ENCODE measurements around the gene NUDT14. TPM values are rescaled to one million over a fixed set of nuclear protein-coding genes. Genes with fewer than 3 reads are reported as not detected.
A peak's percentile ranks its signal among the peaks of the same experiment; 100 is the strongest.

NUDT14 gene
- total RNA-seq = 68.4 to 75.0 TPM (median 71.3 TPM) in 3 replicates

DNA sequence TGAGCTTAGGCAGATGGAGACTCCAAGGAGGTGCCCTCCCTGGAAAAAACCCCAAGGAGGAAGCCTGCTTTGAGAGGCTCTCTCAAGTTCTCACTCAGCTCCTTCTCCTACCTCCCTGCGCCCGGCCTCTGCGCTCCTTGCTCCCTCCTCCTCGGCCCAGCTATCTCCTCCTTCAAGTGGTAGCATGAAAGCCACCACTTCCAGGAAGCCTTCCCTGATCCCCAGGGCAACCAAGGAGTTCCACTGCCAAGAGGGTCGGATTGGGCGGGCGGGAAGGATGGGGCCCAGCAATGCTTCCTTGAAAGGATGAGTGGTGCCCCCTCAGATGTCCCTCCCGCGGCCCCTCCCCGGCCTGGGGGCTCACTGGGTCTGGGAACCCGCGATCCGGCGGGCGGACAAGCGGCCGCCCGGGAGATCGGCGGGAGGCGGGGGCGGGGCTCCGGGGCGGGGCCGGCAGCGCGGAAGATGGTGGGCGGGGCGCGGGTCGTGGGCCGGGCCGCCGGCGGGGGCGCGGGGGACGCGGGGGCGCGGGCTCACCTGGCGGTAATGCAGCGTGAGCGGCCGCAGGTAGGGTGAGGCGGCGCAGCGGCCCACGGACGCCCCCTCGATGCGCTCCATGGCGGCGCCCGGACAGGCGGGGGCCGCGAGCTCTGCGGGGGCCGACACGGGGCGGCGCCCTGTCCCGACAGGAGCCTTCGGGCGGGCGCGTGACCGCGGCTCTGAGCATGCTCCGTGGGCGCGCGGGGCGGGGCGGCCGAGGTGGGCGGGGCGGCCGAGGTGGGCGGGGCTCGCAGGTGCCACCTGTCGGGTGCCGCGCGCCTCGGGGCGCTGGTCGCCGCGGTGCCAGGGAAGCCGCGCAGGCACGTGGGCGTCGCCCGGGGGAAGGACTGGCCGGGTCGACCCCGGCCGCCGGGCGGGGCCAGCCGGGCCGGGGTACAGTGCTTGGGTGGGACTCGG, at the start of gene NUDT14:
Gene NUDT14, minus strand, starts transcription at position 721 of the 957 bp plus-strand sequence. Its CDS starts 103 bp downstream, at position 618.
- TF ChIP-seq, protein P1, sequence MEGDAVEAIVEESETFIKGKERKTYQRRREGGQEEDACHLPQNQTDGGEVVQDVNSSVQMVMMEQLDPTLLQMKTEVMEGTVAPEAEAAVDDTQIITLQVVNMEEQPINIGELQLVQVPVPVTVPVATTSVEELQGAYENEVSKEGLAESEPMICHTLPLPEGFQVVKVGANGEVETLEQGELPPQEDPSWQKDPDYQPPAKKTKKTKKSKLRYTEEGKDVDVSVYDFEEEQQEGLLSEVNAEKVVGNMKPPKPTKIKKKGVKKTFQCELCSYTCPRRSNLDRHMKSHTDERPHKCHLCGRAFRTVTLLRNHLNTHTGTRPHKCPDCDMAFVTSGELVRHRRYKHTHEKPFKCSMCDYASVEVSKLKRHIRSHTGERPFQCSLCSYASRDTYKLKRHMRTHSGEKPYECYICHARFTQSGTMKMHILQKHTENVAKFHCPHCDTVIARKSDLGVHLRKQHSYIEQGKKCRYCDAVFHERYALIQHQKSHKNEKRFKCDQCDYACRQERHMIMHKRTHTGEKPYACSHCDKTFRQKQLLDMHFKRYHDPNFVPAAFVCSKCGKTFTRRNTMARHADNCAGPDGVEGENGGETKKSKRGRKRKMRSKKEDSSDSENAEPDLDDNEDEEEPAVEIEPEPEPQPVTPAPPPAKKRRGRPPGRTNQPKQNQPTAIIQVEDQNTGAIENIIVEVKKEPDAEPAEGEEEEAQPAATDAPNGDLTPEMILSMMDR (IDR thresholded peaks at IDR 0.05; ENCODE audit: unreplicated experiment) = no peak
- Mint-ChIP-seq H3K4me3 (peak within 1 kb of the TSS; percentile 69), H3K27ac (no peak within 1 kb of the TSS), H3K27me3 (ENCODE audit: low read depth) (no peaks in the 10 kb centered on the region), H3K4me1 (no peaks in the 10 kb centered on the region), H3K36me3 (no peaks in the 10 kb centered on the region), H3K9me3 (no peaks in the 10 kb centered on the region)
- DNase-seq (ENCODE audit: low spot score in 2 of 2, unreplicated experiment in 2 of 2) = peak; percentile 78 to 88

DNA sequence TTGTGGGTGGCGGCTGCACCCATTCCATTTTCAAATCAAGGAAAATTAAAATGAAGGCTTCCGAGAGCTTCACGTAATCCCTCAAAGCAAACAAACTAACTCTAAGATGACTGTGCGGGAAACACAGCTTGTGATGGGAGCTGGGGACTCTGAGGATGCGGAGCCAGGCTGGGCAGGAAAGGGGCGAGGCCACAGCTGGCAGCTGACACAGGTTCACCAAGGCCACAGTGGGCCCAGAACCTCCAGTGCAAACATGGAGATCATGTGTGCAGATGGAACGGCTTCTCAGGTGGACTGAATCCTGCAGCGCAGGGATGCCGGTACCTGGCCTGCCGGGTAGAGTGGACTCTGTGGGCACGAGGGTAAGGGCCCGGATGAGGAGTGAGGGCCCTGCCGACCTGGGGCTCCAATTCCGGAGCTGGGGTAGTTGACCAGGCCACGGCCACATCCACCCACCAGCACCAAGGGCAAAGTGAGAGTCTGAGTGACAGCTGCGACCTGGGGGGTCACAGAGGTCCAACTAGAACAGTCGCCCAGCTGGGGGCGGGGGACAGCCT, 48.1 kb upstream of the NUDT14 start:
- Mint-ChIP-seq H3K27ac (no peak overlapping the region), H3K4me1 (peaks cover 4% of the 10 kb centered on the region), H3K9me3 (no peaks in the 10 kb centered on the region), H3K4me3 (no peak overlapping the region), H3K36me3 (peaks cover 14% of the 10 kb centered on the region), H3K27me3 (ENCODE audit: low read depth) (no peaks in the 10 kb centered on the region)
- TF ChIP-seq, protein P1 (IDR thresholded peaks at IDR 0.05; ENCODE audit: unreplicated experiment) = no peak
- DNase-seq (ENCODE audit: low spot score in 2 of 2, unreplicated experiment in 2 of 2) = no peak

DNA sequence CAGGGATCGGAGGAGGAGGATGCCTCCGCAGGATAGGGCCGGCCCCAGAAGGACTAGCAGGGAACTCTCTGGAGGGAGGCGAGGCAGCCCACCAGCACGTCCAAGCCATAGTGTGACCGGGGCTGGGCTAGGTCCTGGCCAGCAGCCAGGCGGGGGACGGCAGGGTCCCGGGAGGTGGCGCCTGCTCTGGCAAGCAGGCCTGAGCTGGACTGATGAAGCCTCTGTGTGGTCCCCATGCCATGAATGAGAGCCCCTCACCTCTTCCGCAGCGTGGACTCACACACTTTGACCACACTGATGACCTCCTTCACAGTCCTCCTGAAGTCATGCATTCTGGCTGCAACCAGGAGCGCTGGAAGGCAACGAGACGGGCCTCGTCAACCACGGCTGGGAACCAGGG, 47.5 kb upstream of the NUDT14 start:
- H3K4me3 Mint-ChIP-seq = no peak overlapping the region
- no peak for DNase-seq (ENCODE audit: low spot score in 2 of 2, unreplicated experiment in 2 of 2)
- H3K27me3 Mint-ChIP-seq (ENCODE audit: low read depth) = no peaks in the 10 kb centered on the region
- H3K9me3 Mint-ChIP-seq = no peaks in the 10 kb centered on the region
- H3K27ac Mint-ChIP-seq = no peak overlapping the region
- TF ChIP-seq, protein P1 (IDR thresholded peaks at IDR 0.05; ENCODE audit: unreplicated experiment) = no peak
- peaks cover 19% of the 10 kb centered on the region for H3K36me3 Mint-ChIP-seq
- peaks cover 4% of the 10 kb centered on the region for H3K4me1 Mint-ChIP-seq

DNA sequence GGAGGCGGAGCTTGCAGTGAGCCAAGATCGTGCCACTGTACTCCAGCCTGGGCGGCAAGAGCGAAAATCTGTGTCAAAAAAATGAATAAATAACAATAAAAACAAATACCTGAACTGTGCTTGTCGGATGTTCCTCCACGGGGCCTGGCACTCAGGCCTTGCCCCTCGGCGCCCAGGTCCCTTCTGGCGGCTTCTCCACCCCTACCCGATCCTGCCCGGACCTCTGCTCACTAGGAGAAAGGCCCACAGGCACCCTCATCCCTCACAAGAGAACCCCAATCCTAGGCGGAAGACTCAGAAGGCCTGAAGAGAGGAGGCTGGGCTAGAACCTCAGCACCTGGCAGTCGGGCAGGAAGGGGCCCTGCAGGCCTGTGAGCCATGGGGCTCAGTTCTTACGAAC, 46.2 kb upstream of the NUDT14 start:
- no peak for DNase-seq (ENCODE audit: low spot score in 2 of 2, unreplicated experiment in 2 of 2)
- peaks cover 26% of the 10 kb centered on the region for H3K36me3 Mint-ChIP-seq
- H3K27me3 Mint-ChIP-seq (ENCODE audit: low read depth) = no peaks in the 10 kb centered on the region
- TF ChIP-seq, protein P1 (IDR thresholded peaks at IDR 0.05; ENCODE audit: unreplicated experiment) = no peak
- no peak overlapping the region for H3K27ac Mint-ChIP-seq
- no peaks in the 10 kb centered on the region for H3K9me3 Mint-ChIP-seq
- H3K4me3 Mint-ChIP-seq = no peak overlapping the region
- peaks cover 4% of the 10 kb centered on the region for H3K4me1 Mint-ChIP-seq

DNA sequence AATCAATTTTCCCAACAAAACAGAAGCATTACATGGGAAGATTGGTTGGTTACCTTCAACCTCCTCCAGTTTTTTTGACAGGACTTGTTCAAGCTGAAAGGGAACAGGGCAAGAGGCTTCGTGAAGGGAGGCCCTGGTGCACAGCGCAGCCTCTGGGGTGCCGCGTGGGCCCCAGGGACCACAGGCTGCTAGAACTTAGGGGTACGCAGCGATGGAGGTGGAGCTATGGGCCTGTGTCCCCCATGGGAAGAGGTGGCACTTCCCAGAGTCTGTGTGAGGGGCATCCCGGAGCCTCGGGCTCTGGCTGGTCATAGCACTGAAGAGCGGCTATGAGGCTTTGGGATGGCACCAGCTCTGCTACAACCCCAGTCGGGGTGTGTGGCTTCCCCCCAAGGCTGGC, 45.1 kb upstream of the NUDT14 start:
- H3K36me3 Mint-ChIP-seq = peaks cover 32% of the 10 kb centered on the region
- H3K4me1 Mint-ChIP-seq = peaks cover 11% of the 10 kb centered on the region
- TF ChIP-seq, protein P1 (IDR thresholded peaks at IDR 0.05; ENCODE audit: unreplicated experiment) = no peak
- H3K27ac Mint-ChIP-seq = no peak overlapping the region
- no peak for DNase-seq (ENCODE audit: low spot score in 2 of 2, unreplicated experiment in 2 of 2)
- no peaks in the 10 kb centered on the region for H3K27me3 Mint-ChIP-seq (ENCODE audit: low read depth)
- H3K9me3 Mint-ChIP-seq = no peaks in the 10 kb centered on the region
- H3K4me3 Mint-ChIP-seq = no peak overlapping the region
